GM21381 (cell line): ENCODE measurements around the gene SMIM44.

Experiments
- ATAC-seq: cut with Tn5 transposase; IDR thresholded peaks from one replicate; pipeline ENCODE4 v1.9.1; 2021; ENCODE audit warnings: mild to moderate bottlenecking, moderate library complexity; ENCODE audit not compliant: unreplicated experiment

The SMIM44 gene

DNA sequence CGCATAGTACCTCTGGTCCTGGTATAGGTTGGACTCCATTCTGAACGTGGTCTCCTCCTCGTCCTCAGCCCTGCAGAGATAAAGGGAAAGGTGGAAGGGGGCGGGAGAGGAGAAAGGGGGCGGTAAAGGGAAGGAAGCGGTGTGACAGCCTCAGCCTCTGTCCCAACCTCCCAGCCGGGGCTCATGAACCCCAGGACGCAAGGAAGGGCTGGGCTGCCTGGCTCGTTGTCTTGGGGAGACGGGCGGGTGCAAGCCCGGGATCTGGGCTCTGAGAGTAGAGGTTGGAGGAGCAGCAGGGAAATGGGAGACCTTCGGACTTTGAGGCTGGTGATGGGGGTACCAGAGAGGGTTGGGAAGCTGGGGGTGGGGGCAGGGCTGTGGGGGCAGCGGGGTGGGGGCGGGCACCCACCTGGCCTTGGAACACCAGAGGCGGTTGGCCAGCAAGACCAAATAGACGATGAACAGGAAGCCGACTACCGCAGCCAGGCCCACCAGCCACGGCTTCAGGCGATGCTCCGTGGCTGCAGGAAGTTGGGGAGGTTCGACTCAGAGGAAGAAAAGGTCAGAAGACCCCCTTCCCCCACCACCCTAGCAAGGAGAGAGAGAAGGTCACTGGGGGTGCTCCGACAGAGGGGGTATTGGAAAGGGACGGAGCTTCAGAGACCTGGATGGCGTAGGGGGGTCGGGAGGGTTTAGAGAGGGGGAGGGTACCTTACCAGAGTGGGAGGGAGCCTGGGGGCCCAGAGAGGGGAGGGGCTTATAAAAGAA, 4.6 kb downstream of the SMIM44 start:
- no peak for ATAC-seq

- no peak for ATAC-seq
These were observed 5.3 kb downstream of the SMIM44 start for GRCh38 chr19:3477951-3478350.

DNA sequence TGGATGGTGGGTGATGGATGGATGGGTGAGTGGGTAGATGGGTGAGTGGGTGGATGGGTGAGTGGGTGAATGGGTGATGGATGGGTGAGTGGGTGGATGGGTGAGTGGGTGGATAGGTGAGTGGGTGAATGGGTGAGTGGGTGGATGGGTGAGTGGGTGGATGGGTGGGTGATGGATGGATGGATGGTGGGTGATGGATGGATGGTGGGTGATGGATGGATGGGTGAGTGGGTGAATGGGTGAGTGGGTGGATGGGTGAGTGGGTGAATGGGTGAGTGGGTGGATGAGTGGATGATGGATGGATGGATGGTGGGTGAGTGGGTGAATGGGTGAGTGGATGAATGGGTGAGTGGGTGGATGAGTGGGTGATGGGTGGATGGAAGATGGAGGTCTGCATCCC, 5.7 kb downstream of the SMIM44 start:
- no peak for ATAC-seq

GRCh38 chr19:3476830-3477229, 6.4 kb downstream of the SMIM44 start:
- no peak for ATAC-seq

DNA sequence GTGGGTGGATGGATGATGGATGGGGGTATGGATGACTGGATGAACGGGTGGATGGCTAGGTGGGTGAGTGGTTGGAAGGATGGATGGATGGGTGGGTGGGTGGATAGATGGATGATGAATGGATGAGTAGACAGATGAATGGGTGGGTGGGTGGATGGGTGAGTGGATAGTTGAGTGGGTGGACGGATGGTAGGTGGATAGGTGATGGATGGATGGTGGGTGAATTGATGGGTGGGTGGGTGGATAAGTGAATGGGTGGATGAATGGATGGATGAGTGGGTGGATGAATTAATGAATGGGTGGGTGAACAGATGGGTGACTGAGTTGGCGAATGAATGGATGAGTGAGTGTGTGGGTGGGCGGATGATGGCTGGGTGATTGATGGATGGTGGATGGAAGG, 7.8 kb downstream of the SMIM44 start:
- no peak for ATAC-seq

- no peak for ATAC-seq
These were observed 8.6 kb downstream of the SMIM44 start for GRCh38 chr19:3474614-3475013.

GRCh38 chr19:3474010-3474409, 9.2 kb downstream of the SMIM44 start:
- no peak for ATAC-seq

DNA sequence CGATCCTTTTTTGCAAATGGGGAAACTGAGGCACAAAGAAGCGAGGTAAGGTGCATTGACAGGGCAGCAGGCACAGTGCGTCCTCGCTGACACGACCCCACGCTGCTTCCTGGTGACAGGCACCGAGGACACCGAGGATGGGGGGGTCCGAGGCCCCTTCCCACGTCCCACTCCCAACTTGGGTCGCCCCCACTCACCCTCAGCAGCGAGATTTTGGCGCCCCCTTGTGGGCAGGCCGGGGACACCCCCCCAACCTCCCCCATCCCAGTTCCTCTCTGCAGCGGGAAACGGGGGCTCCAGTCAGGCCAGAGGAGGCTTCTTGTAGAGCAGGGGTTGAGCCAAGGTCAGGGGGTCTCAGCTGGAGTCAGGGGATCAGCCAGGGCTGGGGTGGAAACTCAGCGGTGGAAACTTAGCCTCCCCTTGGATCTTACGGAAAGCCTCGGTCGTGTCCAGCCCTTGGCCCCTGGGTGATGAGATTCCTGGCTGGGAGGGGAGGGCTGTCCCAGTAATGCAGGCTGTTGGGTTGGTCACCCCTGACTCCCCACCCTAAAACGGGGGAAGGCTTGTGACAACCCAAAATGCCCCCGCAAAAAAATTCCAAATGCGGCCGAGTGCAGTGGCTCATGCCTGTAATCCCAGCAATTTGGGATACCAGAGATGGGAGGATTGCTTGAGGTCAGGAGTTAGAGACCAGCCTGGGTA, 11.1 kb downstream of the SMIM44 start:
- no peak for ATAC-seq

GRCh38 chr19:3470500-3471128, 12.6 kb downstream of the SMIM44 start:
- no peak for ATAC-seq

GRCh38 chr19:3469638-3470499, 13.4 kb downstream of the SMIM44 start:
- no peak for ATAC-seq

GRCh38 chr19:3468211-3468610, 15.0 kb downstream of the SMIM44 start:
- ATAC-seq = no peak

- ATAC-seq = no peak
These were observed 15.6 kb downstream of the SMIM44 start for GRCh38 chr19:3467437-3468198.

GRCh38 chr19:3466635-3467034, 16.6 kb downstream of the SMIM44 start:
- ATAC-seq = no peak

GRCh38 chr19:3465552-3465951, 17.7 kb downstream of the SMIM44 start:
- ATAC-seq = no peak

DNA sequence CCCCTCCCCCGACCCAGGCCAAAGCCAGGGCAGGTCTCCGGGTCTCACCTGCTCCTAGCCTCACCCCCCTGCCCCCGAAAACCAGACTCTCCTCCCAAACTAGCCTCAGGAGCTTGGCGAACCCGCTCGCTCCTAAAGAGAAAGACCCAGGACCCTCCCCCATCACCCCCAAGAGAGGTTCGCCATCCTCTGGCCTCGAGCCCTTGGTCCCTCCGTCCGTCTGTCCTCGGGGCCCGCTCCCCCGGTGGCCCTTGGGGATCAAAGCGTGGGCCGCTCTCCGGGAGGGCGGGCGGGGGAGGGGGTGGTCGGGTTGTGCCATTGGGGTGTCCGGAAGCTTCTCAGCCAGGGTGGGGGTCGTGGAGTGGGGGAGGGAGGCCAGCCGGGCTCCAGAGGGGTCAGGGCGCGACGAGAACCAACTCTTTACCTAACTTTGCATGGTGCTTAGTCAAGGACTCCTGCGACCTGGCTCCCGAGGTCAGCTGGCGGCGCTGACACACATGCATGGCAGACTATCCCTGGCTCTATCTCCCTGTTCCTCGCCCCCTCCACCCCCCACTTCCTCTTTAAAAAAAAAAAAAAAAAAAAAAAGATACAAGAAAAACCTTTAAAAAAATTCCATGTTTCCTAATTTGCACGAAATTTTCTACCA, 18.5 kb downstream of the SMIM44 start:
- ATAC-seq = no peak

GRCh38 chr19:3463714-3464586, 19.3 kb downstream of the SMIM44 start:
- no peak for ATAC-seq

- ATAC-seq = no peak
These were observed 20.1 kb downstream of the SMIM44 start for GRCh38 chr19:3462991-3463713.

GRCh38 chr19:3459965-3460582, 23.2 kb downstream of the SMIM44 start:
- no peak for ATAC-seq
